Lower lobe of right lung (tissue), 2 donors: ENCODE measurements around the gene GOLGA7B. TPM values are rescaled to one million over a fixed set of nuclear protein-coding genes. Genes with fewer than 3 reads are reported as not detected.
A peak's percentile ranks its signal among the peaks of the same experiment; 100 is the strongest.

ENCODE experiments used
- ATAC-seq, 2 donors: fragments of 200-7000 bp; cut with Tn5 transposase; one replicate each; pipeline ENCODE4 v1.9.1; 2020 to 2022; ENCODE audit warnings: mild to moderate bottlenecking in 2 of 2, moderate library complexity in 2 of 2
- DNase-seq: peaks from one replicate; pipeline ENCODE4 v3.0.0-alpha.2; 2020
- H3K27ac ChIP-seq: fragments of 200-600 bp; one replicate; pipeline ENCODE4 v1.8.0; 2022
- H3K27me3 ChIP-seq: fragments of 200-600 bp; one replicate; pipeline ENCODE4 v1.8.0; 2022; ENCODE audit warnings: low read depth
- H3K36me3 ChIP-seq: fragments of 200-600 bp; one replicate; pipeline ENCODE4 v1.8.0; 2022; ENCODE audit warnings: mild to moderate bottlenecking
- H3K4me1 ChIP-seq: fragments of 200-600 bp; one replicate; pipeline ENCODE4 v1.8.0; 2022
- H3K4me3 ChIP-seq: fragments of 200-600 bp; one replicate; pipeline ENCODE4 v1.8.0; 2022; ENCODE audit warnings: mild to moderate bottlenecking
- H3K9me3 ChIP-seq: fragments of 200-600 bp; one replicate; pipeline ENCODE4 v1.8.0; 2022
- intact Hi-C: fragments of 100-400 bp; cut with DNase I; formaldehyde crosslinking; loops from one replicate; pipeline ENCODE4 v1.11.0; 2022
- total RNA-seq: library from RNA; stranded (reverse); fragmentation: NEBNext Ultra II Directional; extraction: Animal tissue kit (Norgen Biotek cat#: 25700); gene quantifications from one replicate; pipeline ENCODE4 v1.2.1, GENCODE V29; 2021
- TF ChIP-seq, protein P1 (sequence below): fragments of 200-600 bp; IDR thresholded peaks from one replicate; pipeline ENCODE4 v1.8.0; 2022; ENCODE audit warnings: antibody characterized with exemption, mild to moderate bottlenecking
- donor health status: DM: no; HTN: yes; CAD: no; lungs with severe emphysema.

Gene GOLGA7B
- total RNA-seq, 1 donor from 2014 or later: 1.0 TPM

DNA sequence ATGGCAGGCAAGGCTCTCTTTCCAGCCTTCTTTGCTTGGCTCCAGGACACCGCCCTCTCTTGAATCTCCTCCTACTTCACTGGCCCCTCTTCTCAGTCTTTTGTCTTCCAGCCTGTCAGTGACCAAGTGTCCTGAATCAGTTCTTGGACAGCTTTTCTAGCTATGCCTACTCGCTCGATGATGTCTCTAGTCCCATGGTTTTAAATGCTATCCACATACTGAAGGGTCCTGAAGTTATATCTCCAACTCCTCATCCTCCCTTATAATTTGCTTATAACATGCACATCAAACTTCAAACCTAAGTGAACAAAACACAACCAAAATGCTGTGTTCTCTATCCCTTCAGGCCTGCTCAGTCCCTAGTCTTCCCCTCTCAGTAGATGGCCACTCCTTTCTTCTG, 5.0 kb upstream of the GOLGA7B start:
- no peak overlapping the region for H3K4me3 ChIP-seq
- DNase-seq (no peak), ATAC-seq (no peak)
- peaks cover 12% of the 10 kb centered on the region for H3K27me3 ChIP-seq
- H3K4me1 ChIP-seq: peaks cover 5% of the 10 kb centered on the region
- H3K36me3 ChIP-seq: no peaks in the 10 kb centered on the region
- TF ChIP-seq, protein P1, sequence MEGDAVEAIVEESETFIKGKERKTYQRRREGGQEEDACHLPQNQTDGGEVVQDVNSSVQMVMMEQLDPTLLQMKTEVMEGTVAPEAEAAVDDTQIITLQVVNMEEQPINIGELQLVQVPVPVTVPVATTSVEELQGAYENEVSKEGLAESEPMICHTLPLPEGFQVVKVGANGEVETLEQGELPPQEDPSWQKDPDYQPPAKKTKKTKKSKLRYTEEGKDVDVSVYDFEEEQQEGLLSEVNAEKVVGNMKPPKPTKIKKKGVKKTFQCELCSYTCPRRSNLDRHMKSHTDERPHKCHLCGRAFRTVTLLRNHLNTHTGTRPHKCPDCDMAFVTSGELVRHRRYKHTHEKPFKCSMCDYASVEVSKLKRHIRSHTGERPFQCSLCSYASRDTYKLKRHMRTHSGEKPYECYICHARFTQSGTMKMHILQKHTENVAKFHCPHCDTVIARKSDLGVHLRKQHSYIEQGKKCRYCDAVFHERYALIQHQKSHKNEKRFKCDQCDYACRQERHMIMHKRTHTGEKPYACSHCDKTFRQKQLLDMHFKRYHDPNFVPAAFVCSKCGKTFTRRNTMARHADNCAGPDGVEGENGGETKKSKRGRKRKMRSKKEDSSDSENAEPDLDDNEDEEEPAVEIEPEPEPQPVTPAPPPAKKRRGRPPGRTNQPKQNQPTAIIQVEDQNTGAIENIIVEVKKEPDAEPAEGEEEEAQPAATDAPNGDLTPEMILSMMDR: no peak
- H3K27ac ChIP-seq: no peak overlapping the region
- no peaks in the 10 kb centered on the region for H3K9me3 ChIP-seq
- intact Hi-C loops: no loop called here

DNA sequence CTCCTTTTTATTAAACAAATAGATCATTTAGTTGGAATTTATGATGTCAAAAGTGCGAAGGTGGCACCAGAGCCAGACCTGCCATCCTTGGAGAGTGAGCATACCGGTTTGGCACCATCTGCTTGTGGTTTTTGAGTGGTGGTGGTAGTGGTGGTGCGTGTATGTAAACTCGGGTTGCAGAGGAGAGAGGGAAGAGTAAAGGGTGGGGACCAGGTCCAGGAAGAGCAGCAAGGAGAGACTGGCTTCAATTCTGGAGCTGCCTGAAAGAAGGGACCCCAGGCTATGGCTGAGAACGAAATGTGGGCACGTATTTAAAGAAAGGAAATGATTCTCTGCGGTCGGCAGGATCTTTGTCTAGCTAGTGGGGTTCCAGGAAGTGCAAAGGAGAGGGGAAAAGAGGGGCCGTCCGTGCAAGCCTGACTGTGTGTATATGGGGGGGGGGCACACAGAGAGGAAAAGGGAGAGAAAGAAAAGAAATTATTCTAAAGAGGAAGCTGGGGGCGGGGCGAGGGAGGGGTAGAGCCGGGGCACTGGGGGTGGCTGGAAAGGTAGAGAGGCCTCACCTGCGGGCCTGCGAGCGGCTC, 448 bp upstream of the GOLGA7B start:
- TF ChIP-seq, protein P1: no peak
- peak; percentile 65 to 70 for ATAC-seq
- Histone ChIP-seq H3K27me3 (peaks cover 29% of the 10 kb centered on the region), H3K9me3 (no peaks in the 10 kb centered on the region), H3K27ac (no peak overlapping the region), H3K36me3 (no peaks in the 10 kb centered on the region), H3K4me1 (peaks cover 5% of the 10 kb centered on the region), H3K4me3 (peak overlapping the region; percentile 56)
- intact Hi-C loops: no loop called here
- DNase-seq: peak; percentile 55

DNA sequence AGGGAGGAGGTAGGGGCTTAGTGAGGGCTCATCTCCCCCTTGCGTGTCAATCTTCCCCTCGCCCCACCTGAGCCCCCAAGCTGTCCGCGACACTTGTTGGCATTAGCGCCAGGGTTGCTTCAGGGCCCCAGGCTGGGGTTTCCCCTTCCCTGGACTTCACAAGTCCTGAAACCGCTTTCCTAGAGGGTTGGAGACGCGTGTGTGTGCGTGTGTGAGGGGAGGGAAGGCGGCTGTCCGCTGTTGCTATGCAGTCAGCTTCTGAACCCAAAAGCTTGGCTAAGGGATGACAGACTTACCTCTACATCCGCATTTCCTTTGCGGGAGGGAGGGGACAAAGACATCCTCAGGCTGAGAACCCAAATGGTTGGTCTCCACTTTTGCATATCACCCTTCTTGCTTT, 803 bp downstream of the GOLGA7B start:
- peaks cover 23% of the 10 kb centered on the region for H3K27me3 ChIP-seq
- H3K36me3 ChIP-seq: no peaks in the 10 kb centered on the region
- TF ChIP-seq, protein P1: no peak
- H3K27ac ChIP-seq: no peak overlapping the region
- H3K4me3 ChIP-seq: peak overlapping the region; percentile 56
- intact Hi-C loops: no loop called here
- peak; percentile 14 to 17 for ATAC-seq
- peaks cover 5% of the 10 kb centered on the region for H3K4me1 ChIP-seq
- DNase-seq: no peak
- H3K9me3 ChIP-seq: no peaks in the 10 kb centered on the region

DNA sequence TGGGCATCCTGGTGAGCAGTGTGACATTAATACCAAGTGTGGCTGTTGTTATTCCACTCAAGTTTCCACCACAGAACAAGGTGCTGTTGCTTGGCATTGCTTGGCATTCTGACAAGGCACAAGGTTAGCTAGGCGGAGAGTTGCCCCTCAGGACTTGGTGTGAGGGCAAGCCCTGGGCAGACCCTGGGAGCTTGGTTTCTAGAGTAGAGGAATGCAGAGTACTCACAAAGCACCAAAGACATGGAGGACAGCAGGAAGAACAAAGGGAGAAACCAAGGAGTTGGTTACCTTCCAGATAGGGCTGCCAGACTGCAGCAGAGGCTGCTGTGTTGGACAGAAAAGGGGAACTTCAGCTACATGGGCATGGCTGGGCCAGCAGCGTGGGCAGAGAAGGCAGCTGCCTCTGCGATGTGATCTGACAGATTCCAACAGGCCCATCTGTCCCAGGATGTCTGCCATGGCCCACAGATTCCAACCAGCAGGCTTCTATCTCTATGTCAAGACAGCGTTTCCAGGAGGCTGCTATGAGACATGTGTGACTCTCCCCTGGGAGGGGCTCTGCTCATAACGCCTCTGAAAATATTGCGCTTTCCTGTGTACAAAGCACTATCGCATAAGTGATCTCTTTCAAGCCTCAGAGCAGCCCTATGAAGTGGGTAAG, 1.8 kb downstream of the GOLGA7B start:
- peaks cover 21% of the 10 kb centered on the region for H3K27me3 ChIP-seq

DNA sequence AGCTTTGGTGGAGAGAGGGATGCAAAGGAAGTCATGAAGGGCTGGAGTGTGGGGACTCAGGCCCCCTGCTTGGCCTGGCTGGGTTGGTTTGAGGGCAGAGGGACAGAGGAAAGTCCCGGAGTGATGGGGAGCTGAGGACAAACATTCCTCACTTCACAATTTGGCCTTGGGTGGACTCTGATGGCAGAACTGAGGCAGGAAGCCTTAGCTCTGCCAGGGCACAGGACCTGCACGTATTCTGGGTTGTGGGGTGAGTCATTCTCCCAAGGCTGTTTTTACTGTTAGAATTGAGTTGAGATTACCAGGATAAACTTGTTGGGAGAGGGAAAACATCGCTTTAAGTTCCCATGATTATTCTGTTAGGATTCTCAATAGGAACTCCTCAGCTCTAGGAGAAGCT, 2.6 kb downstream of the GOLGA7B start:
- Histone ChIP-seq H3K27ac (no peak overlapping the region), H3K36me3 (no peaks in the 10 kb centered on the region), H3K4me1 (peaks cover 5% of the 10 kb centered on the region), H3K4me3 (no peak overlapping the region), H3K9me3 (no peaks in the 10 kb centered on the region), H3K27me3 (peaks cover 21% of the 10 kb centered on the region)
- intact Hi-C loops: no loop called here
- ATAC-seq: no peak
- no peak for DNase-seq
- TF ChIP-seq, protein P1: no peak

More for the DNA sequence above, 1.8 kb downstream of the GOLGA7B start:
- intact Hi-C loops: no loop called here
- peak in 1 of 2 donors; percentile 32 for ATAC-seq
- Histone ChIP-seq H3K36me3 (no peaks in the 10 kb centered on the region), H3K4me1 (peaks cover 5% of the 10 kb centered on the region), H3K27ac (no peak overlapping the region), H3K4me3 (no peak overlapping the region), H3K9me3 (no peaks in the 10 kb centered on the region)
- peak; percentile 69 for DNase-seq
- TF ChIP-seq, protein P1: no peak
